Smooth muscle cell (in vitro differentiated cells): ENCODE results near the gene KLHL29. TPM values are rescaled to one million over a fixed set of nuclear protein-coding genes. Genes with fewer than 3 reads are reported as not detected.

Experiments used
- DNase-seq: peaks from one replicate; lab custom pipeline; 2025; ENCODE audit not compliant: unreplicated experiment; lab: John Stamatoyannopoulos, UW
- H2AFZ ChIP-seq: fragments of 200-600 bp; sonication (generic); 2 replicates; pipeline ENCODE4 v1.6.0; 2016; ENCODE audit warnings: antibody characterized with exemption, low read depth, mild to moderate bottlenecking
- H3F3A ChIP-seq: fragments of 200-600 bp; sonication (generic); 2 replicates; pipeline ENCODE4 v1.6.0; 2017; ENCODE audit warnings: antibody characterized with exemption, low read depth
- H3K27ac ChIP-seq: fragments of 200-600 bp; sonication (generic); 2 replicates; pipeline ENCODE4 v1.5.1; 2016; ENCODE audit warnings: low read depth, mild to moderate bottlenecking
- H3K27me3 ChIP-seq: fragments of 200-600 bp; sonication (generic); 2 replicates; pipeline ENCODE4 v1.6.1; 2016; ENCODE audit warnings: low read depth, mild to moderate bottlenecking
- H3K36me3 ChIP-seq: fragments of 200-600 bp; sonication (generic); 2 replicates; pipeline ENCODE4 v1.5.1; 2016; ENCODE audit warnings: low read depth
- H3K4me1 ChIP-seq: fragments of 200-600 bp; sonication (generic); 2 replicates; pipeline ENCODE4 v1.5.1; 2016; ENCODE audit warnings: low read depth
- H3K4me2 ChIP-seq: fragments of 200-600 bp; sonication (generic); 2 replicates; pipeline ENCODE4 v1.6.0; 2016; ENCODE audit warnings: mild to moderate bottlenecking
- H3K4me3 ChIP-seq: fragments of 200-600 bp; sonication (generic); 2 replicates; pipeline ENCODE4 v1.5.1; 2016; ENCODE audit warnings: mild to moderate bottlenecking
- H3K79me2 ChIP-seq: fragments of 200-600 bp; sonication (generic); 2 replicates; pipeline ENCODE4 v1.6.0; 2016; ENCODE audit warnings: low read depth, mild to moderate bottlenecking
- H3K9ac ChIP-seq: fragments of 200-600 bp; sonication (generic); 2 replicates; pipeline ENCODE4 v1.6.0; 2016; ENCODE audit warnings: low read depth
- H3K9me3 ChIP-seq: fragments of 200-600 bp; sonication (generic); replicated peaks from 2 replicates; pipeline ENCODE4 v1.5.1; 2016; ENCODE audit warnings: low read depth
- H4K20me1 ChIP-seq: fragments of 200-600 bp; sonication (generic); 2 replicates; pipeline ENCODE4 v1.6.0; 2016; ENCODE audit warnings: low read depth
- CTCF ChIP-seq: fragments of 200-600 bp; sonication (generic); IDR thresholded peaks from 2 replicates; pipeline ENCODE4 v1.5.1; 2017; ENCODE audit warnings: borderline replicate concordance, mild to moderate bottlenecking, antibody characterized with exemption; ENCODE audit not compliant: insufficient read depth, poor library complexity, severe bottlenecking
- WGBS: methylation state at CpG from one replicate; pipeline ENCODE4 v1.1.7; 2016; ENCODE audit warnings: low lambda C conversion rate; 5-methylcytosine and 5-hydroxymethylcytosine counted together
- polyA plus RNA-seq: library from polyadenylated mRNA; unstranded; fragments of >200 nt; fragmentation: Nextera tagmentation; extraction: Ambion mirVana; gene quantifications from 2 replicates; pipeline ENCODE4 v1.2.1, GENCODE V29; 2016
- total RNA-seq: library from RNA; depleted of rRNA; stranded (reverse); fragments of >200 nt; gene quantifications from 2 replicates; pipeline ENCODE4 v1.2.3, GENCODE V29; 2014

KLHL29 gene
- total and polyA plus RNA-seq, 2 experiments from 2014 or later: 3.1 to 6.6 TPM

- H3K4me3 ChIP-seq: no peak overlapping the region
- H3K36me3 ChIP-seq: no peaks in the 10 kb centered on the region
- H3F3A ChIP-seq: no peaks in the 10 kb centered on the region
- no peak for TF ChIP-seq CTCF
- H3K27me3 ChIP-seq: no peaks in the 10 kb centered on the region
- WGBS: 87% methylated on average over 20 of the region's 20 CpGs
- H3K27ac ChIP-seq: no peak overlapping the region
- H4K20me1 ChIP-seq: no peaks in the 10 kb centered on the region
- no peaks in the 10 kb centered on the region for H3K9me3 ChIP-seq
- H3K4me2 ChIP-seq: no peak overlapping the region
- no peak overlapping the region for H3K9ac ChIP-seq
- H2AFZ ChIP-seq: no peak overlapping the region
- H3K79me2 ChIP-seq: no peaks in the 10 kb centered on the region
- no peak for DNase-seq
- peaks cover 12% of the 10 kb centered on the region for H3K4me1 ChIP-seq
These were observed 94.1 kb downstream of the KLHL29 start for GRCh38 chr2:23478933-23479683.

GRCh38 chr2:23480957-23481797 is 96.2 kb downstream of the KLHL29 start:
- H3K9ac ChIP-seq: peak overlapping the region; percentile 43
- no peaks in the 10 kb centered on the region for H3K27me3 ChIP-seq
- no peaks in the 10 kb centered on the region for H3K9me3 ChIP-seq
- H3F3A ChIP-seq: no peaks in the 10 kb centered on the region
- no peak for DNase-seq
- no peak for TF ChIP-seq CTCF
- WGBS: 56% methylated on average over 17 of the region's 17 CpGs
- H4K20me1 ChIP-seq: peaks cover 13% of the 10 kb centered on the region
- H3K4me2 ChIP-seq: peak overlapping the region; percentile 35
- no peaks in the 10 kb centered on the region for H3K79me2 ChIP-seq
- H3K27ac ChIP-seq: peak overlapping the region; percentile 65
- H3K36me3 ChIP-seq: no peaks in the 10 kb centered on the region
- no peak overlapping the region for H3K4me3 ChIP-seq
- H3K4me1 ChIP-seq: no peaks in the 10 kb centered on the region
- no peak overlapping the region for H2AFZ ChIP-seq

DNA sequence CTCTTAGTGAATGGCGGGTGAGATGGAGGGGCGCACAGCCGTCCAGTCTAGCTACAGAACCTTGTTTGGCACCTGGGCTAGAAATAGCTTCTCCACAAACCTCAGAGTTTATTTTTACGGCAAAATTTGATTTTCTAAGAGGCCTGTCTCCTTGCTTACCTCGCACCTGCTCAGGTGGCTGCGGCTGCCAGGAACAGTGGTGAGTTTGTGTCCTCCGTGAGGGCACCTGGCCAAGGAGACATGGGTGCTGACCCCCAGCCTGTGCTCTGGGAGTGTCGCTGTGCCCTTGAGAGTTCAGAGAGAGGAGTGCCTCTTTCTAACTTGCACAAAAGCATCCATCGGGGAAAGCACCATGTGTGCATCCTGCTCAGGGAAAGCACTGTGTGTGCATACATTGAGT is 97.2 kb downstream of the KLHL29 start:
- H3K9me3 ChIP-seq: no peaks in the 10 kb centered on the region
- DNase-seq: no peak
- H3K27ac ChIP-seq: no peak overlapping the region
- peaks cover 23% of the 10 kb centered on the region for H4K20me1 ChIP-seq
- no peak overlapping the region for H3K9ac ChIP-seq
- no peaks in the 10 kb centered on the region for H3K79me2 ChIP-seq
- H3K4me3 ChIP-seq: no peak overlapping the region
- no peaks in the 10 kb centered on the region for H3K4me1 ChIP-seq
- no peak overlapping the region for H3K4me2 ChIP-seq
- H3K36me3 ChIP-seq: no peaks in the 10 kb centered on the region
- no peak overlapping the region for H2AFZ ChIP-seq
- no peaks in the 10 kb centered on the region for H3F3A ChIP-seq
- H3K27me3 ChIP-seq: no peaks in the 10 kb centered on the region
- 98% methylated on average over 9 of the region's 9 CpGs for WGBS
- no peak for TF ChIP-seq CTCF
